Neutrophil (primary cell): ENCODE data around the gene SERINC1.
"Not testable (repeated sequence)": the region's sequence is repeated elsewhere in the genome, so short reads cannot be mapped to it uniquely, and the experiment has no call there.

Experiments
- H3K27ac ChIP-seq: fragments of 200-600 bp; sonication (generic); 2 replicates; pipeline ENCODE4 v1.5.1; 2016; ENCODE audit warnings: mild to moderate bottlenecking, moderate library complexity
- H3K27me3 ChIP-seq: fragments of 200-600 bp; sonication (generic); 2 replicates; pipeline ENCODE4 v1.6.0; 2016; ENCODE audit warnings: mild to moderate bottlenecking
- H3K36me3 ChIP-seq: fragments of 200-600 bp; sonication (generic); 2 replicates; pipeline ENCODE4 v1.5.1; 2017
- H3K4me1 ChIP-seq, 2 experiments: fragments of 200-600 bp in 1 of 2; sonication (generic) in 1 of 2; 1 replicate in 1 of 2; 2 replicates in 1 of 2; pipeline versions ENCODE4 v1.5.1 to v1.6.1; 2013 to 2016; ENCODE audit warnings: low read depth in 1 of 2, low read length in 1 of 2, mild to moderate bottlenecking in 1 of 2, moderate library complexity in 1 of 2; ENCODE audit not compliant: control insufficient read depth in 1 of 2, insufficient read depth in 1 of 2
- H3K4me3 ChIP-seq, 2 experiments: fragments of 200-600 bp in 1 of 2; sonication (generic) in 1 of 2; 1 replicate in 1 of 2; 2 replicates in 1 of 2; pipeline ENCODE4 v1.5.1; 2013 to 2016; ENCODE audit warnings: low read depth in 1 of 2, low read length in 1 of 2, mild to moderate bottlenecking in 1 of 2, moderate library complexity in 1 of 2
- H3K9me3 ChIP-seq: fragments of 200-600 bp; sonication (generic); 2 replicates; pipeline ENCODE4 v1.5.1; 2016
- TF ChIP-seq, protein P1 (sequence below): fragments of 200-600 bp; sonication (generic); IDR thresholded peaks from 2 replicates; pipeline ENCODE4 v1.5.1; 2016; ENCODE audit warnings: antibody characterized with exemption

The SERINC1 gene

DNA sequence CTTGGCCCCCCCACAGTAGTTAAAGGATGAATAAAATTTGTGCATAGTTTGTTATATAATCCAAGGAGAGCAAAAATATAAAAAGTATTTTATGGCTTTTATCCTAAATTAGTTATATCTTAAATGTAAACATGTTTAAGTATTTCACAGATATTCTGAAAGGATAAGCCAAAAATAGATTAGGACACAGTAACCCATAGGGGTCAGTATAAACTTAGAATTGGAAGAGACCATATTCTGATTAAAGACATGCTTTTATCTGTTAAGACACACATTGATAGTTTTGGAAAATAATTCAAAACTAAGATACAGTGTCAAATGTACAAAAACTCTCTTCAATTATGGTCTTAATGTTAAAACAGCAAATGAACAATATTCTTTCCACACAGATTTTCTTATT, 4.5 kb upstream of the SERINC1 start:
- Histone ChIP-seq H3K27ac (no peak overlapping the region), H3K36me3 (no peaks in the 10 kb centered on the region), H3K4me3 (no peak overlapping the region), H3K4me1 (peaks cover 7 to 9% of the 10 kb centered on the region in 2 experiments), H3K9me3 (no peaks in the 10 kb centered on the region), H3K27me3 (no peaks in the 10 kb centered on the region)
- TF ChIP-seq, protein P1, sequence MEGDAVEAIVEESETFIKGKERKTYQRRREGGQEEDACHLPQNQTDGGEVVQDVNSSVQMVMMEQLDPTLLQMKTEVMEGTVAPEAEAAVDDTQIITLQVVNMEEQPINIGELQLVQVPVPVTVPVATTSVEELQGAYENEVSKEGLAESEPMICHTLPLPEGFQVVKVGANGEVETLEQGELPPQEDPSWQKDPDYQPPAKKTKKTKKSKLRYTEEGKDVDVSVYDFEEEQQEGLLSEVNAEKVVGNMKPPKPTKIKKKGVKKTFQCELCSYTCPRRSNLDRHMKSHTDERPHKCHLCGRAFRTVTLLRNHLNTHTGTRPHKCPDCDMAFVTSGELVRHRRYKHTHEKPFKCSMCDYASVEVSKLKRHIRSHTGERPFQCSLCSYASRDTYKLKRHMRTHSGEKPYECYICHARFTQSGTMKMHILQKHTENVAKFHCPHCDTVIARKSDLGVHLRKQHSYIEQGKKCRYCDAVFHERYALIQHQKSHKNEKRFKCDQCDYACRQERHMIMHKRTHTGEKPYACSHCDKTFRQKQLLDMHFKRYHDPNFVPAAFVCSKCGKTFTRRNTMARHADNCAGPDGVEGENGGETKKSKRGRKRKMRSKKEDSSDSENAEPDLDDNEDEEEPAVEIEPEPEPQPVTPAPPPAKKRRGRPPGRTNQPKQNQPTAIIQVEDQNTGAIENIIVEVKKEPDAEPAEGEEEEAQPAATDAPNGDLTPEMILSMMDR: no peak

- no peaks in the 10 kb centered on the region for H3K27me3 ChIP-seq
- H3K27ac ChIP-seq: peak overlapping the region; percentile 98
- peaks cover 21 to 31% of the 10 kb centered on the region in 2 experiments for H3K4me1 ChIP-seq
- peaks cover 5% of the 10 kb centered on the region for H3K36me3 ChIP-seq
- TF ChIP-seq, protein P1: no peak
- H3K9me3 ChIP-seq: no peaks in the 10 kb centered on the region
- H3K4me3 ChIP-seq: peak overlapping the region; percentile 80 to 84
These were observed 374 bp upstream of the SERINC1 start for GRCh38 chr6:122472022-122472340.

DNA sequence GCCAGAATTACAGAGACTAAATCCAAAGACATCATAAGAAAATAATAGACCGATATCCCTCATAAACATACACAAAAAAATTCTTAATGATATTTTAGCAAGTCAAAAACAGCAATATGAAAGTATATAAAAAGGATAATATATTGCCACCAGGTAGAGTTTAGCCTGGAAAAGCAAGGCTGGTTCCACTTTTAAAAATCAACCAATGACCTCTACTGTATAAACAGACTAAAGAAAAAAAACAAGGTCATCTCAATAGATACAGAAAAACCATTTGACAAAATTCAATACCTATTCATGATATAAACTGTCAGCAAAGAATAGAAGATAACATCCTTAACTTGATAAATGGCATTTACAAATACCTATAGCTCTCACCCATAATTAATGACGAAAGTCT, 9.7 kb downstream of the SERINC1 start:
- no peaks in the 10 kb centered on the region for H3K27me3 ChIP-seq
- TF ChIP-seq, protein P1: no peak
- H3K4me3 ChIP-seq: no peak overlapping the region
- H3K4me1 ChIP-seq: no peaks in the 10 kb centered on the region
- H3K9me3 ChIP-seq: no peaks in the 10 kb centered on the region
- no peak overlapping the region for H3K27ac ChIP-seq
- H3K36me3 ChIP-seq: peaks cover 31% of the 10 kb centered on the region

- peaks cover 36% of the 10 kb centered on the region for H3K36me3 ChIP-seq
- H3K4me1 ChIP-seq, H3K27ac ChIP-seq, H3K9me3 ChIP-seq, H3K4me3 ChIP-seq, H3K27me3 ChIP-seq: not testable (repeated sequence)
These were observed 11.7 kb downstream of the SERINC1 start for GRCh38 chr6:122459865-122460416.

DNA sequence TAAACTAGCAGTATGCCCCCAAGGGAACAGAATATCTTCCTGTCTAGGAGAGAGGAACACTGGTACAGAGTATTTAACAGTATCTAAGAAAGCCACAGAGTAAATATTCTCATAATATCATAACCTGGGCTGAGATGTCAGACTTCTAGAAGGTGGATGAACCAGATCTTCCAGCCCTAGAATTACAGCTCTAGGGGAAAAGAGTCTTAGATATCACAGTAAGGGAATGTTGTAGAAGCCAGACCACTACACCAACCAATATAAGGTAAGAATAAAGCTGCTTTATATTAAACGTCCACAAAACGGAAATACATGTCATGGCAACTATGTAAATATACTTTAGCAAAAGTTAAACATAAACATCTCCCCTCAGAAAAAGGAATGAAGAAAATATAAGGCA, 12.4 kb downstream of the SERINC1 start:
- H3K9me3 ChIP-seq: no peaks in the 10 kb centered on the region
- TF ChIP-seq, protein P1: no peak
- no peak overlapping the region for H3K4me3 ChIP-seq
- peaks cover 43% of the 10 kb centered on the region for H3K36me3 ChIP-seq
- no peaks in the 10 kb centered on the region for H3K27me3 ChIP-seq
- H3K27ac ChIP-seq: no peak overlapping the region
- H3K4me1 ChIP-seq: no peaks in the 10 kb centered on the region

GRCh38 chr6:122458087-122458486, 13.5 kb downstream of the SERINC1 start:
- no peak overlapping the region for H3K4me3 ChIP-seq
- no peak overlapping the region for H3K27ac ChIP-seq
- no peaks in the 10 kb centered on the region for H3K4me1 ChIP-seq
- H3K9me3 ChIP-seq: no peaks in the 10 kb centered on the region
- peaks cover 54% of the 10 kb centered on the region for H3K36me3 ChIP-seq
- no peaks in the 10 kb centered on the region for H3K27me3 ChIP-seq
- TF ChIP-seq, protein P1: no peak

- H3K27me3 ChIP-seq, H3K4me3 ChIP-seq, H3K9me3 ChIP-seq, H3K27ac ChIP-seq, H3K4me1 ChIP-seq: not testable (repeated sequence)
- peaks cover 83% of the 10 kb centered on the region for H3K36me3 ChIP-seq
These were observed 16.5 kb downstream of the SERINC1 start for GRCh38 chr6:122455116-122455515.
